Upper lobe of left lung (tissue), 6 donors: ENCODE data around the gene MOGAT2. TPM values are rescaled to one million over a fixed set of nuclear protein-coding genes. Genes with fewer than 3 reads are reported as not detected.
"Not testable (repeated sequence)": the region's sequence is repeated elsewhere in the genome, so short reads cannot be mapped to it uniquely, and the experiment has no call there.

Experiments used
- ATAC-seq, 2 donors: fragments of 200-7000 bp; cut with Tn5 transposase; one replicate each; pipeline ENCODE4 v1.9.1; 2022; ENCODE audit warnings: mild to moderate bottlenecking in 2 of 2, moderate library complexity in 2 of 2; ENCODE audit not compliant: low FRiP score in 2 of 2
- DNase-seq, 2 donors: peaks; one replicate each; pipeline ENCODE4 v3.0.0-alpha.2; 2019 to 2020
- H3K27ac ChIP-seq, 4 donors: fragments of 200-600 bp; sonication (generic); one replicate each; pipeline ENCODE4 v1.5.1; 2016 to 2019
- H3K27me3 ChIP-seq, 4 donors: fragments of 200-600 bp; sonication (generic); one replicate each; pipeline ENCODE4 v1.5.1; 2017 to 2019
- H3K36me3 ChIP-seq, 4 donors: fragments of 200-600 bp; sonication (generic); one replicate each; pipeline ENCODE4 v1.5.1; 2016 to 2019
- H3K4me1 ChIP-seq, 4 donors: fragments of 200-600 bp; sonication (generic); one replicate each; pipeline ENCODE4 v1.5.1; 2018 to 2019
- H3K4me3 ChIP-seq, 4 donors: fragments of 200-600 bp; sonication (generic); one replicate each; pipeline ENCODE4 v1.5.1; 2017 to 2019; ENCODE audit warnings: mild to moderate bottlenecking in 2 of 4, moderate library complexity in 1 of 4
- H3K9me3 ChIP-seq, 4 donors: fragments of 200-600 bp; sonication (generic); one replicate each; pipeline ENCODE4 v1.5.1; 2018 to 2019
- EP300 ChIP-seq, 4 donors: sonication (generic); formaldehyde crosslinking; IDR thresholded peaks; one replicate each; pipeline ENCODE4 v1.5.1; 2017; ENCODE audit warnings: antibody characterized with exemption in 4 of 4, control low read depth in 2 of 4
- POLR2A ChIP-seq, 4 donors: fragments of 450-650 bp; IDR thresholded peaks; one replicate each; pipeline ENCODE4 v1.5.1; 2016 to 2017; ENCODE audit warnings: antibody characterized with exemption in 4 of 4, mild to moderate bottlenecking in 2 of 4
- POLR2AphosphoS5 ChIP-seq, 2 donors: sonication (generic); formaldehyde crosslinking; IDR thresholded peaks; one replicate each; pipeline ENCODE4 v1.5.1; 2017; ENCODE audit warnings: antibody characterized with exemption in 2 of 2
- WGBS, 2 donors: methylation state at CpG; one replicate each; pipeline ENCODE4 v1.1.5; 2017 to 2018; 5-methylcytosine and 5-hydroxymethylcytosine counted together
- total RNA-seq, 6 donors: library from RNA; depleted of rRNA in 4 of 6; stranded (reverse); fragments of >200 nt in 4 of 6; gene quantifications; one replicate each; pipeline versions ENCODE4 v1.1.0 to v1.2.1, GENCODE V29; 2016 to 2021
- TF ChIP-seq, protein P1 (sequence below), 6 experiments: fragments of 450-650 bp in 4 of 6; fragments of 200-600 bp in 2 of 6; sonication (generic) in 2 of 6; IDR thresholded peaks; one replicate each; pipeline ENCODE4 v1.5.1; 2016 to 2019; ENCODE audit warnings: antibody characterized with exemption in 6 of 6
- donor health status: DM: no; HTN: no; CAD: no; lungs with moderate emphysema.
- donor health status: DM: no; HTN: yes; CAD: no; lungs with severe emphysema.

MOGAT2 gene
- total RNA-seq, 6 donors from 2014 or later = 0.11 to 0.13 TPM; not detected in 4

DNA sequence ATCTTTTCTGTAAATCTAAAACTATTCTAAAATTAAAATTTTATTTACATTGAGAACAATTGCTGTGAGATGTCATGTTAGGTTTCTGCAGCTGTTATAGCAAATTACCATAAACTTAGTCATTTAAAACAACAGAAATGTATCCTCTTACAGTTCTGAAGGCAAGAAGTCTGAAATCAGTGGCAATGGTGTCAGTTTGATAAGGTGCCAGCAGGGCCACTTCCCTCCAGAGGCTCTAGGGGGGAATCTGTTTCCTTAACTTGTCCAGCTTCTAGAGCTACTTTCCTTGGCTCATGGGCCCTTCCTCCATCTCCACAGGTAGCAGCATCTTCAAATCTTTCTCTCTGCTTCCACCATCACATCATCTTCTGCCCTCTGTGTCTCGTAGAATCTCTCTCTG, 23.0 kb downstream of the MOGAT2 start:
- no peaks in the 10 kb centered on the region for H3K9me3 ChIP-seq
- H3K36me3 ChIP-seq = no peaks in the 10 kb centered on the region
- H3K4me3 ChIP-seq = no peak overlapping the region
- no peak for DNase-seq
- TF ChIP-seq, protein P1, sequence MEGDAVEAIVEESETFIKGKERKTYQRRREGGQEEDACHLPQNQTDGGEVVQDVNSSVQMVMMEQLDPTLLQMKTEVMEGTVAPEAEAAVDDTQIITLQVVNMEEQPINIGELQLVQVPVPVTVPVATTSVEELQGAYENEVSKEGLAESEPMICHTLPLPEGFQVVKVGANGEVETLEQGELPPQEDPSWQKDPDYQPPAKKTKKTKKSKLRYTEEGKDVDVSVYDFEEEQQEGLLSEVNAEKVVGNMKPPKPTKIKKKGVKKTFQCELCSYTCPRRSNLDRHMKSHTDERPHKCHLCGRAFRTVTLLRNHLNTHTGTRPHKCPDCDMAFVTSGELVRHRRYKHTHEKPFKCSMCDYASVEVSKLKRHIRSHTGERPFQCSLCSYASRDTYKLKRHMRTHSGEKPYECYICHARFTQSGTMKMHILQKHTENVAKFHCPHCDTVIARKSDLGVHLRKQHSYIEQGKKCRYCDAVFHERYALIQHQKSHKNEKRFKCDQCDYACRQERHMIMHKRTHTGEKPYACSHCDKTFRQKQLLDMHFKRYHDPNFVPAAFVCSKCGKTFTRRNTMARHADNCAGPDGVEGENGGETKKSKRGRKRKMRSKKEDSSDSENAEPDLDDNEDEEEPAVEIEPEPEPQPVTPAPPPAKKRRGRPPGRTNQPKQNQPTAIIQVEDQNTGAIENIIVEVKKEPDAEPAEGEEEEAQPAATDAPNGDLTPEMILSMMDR (IDR thresholded peaks at IDR 0.05) = no peak
- TF ChIP-seq POLR2AphosphoS5 (IDR thresholded peaks at IDR 0.05) (no peak), POLR2A (IDR thresholded peaks at IDR 0.05) (no peak), EP300 (IDR thresholded peaks at IDR 0.05) (no peak)
- no peaks in the 10 kb centered on the region for H3K4me1 ChIP-seq
- WGBS, 2 donors = 84 to 100% methylated on average over 1 of the region's 1 CpG
- ATAC-seq = no peak
- no peak overlapping the region for H3K27ac ChIP-seq
- H3K27me3 ChIP-seq = no peaks in the 10 kb centered on the region

DNA sequence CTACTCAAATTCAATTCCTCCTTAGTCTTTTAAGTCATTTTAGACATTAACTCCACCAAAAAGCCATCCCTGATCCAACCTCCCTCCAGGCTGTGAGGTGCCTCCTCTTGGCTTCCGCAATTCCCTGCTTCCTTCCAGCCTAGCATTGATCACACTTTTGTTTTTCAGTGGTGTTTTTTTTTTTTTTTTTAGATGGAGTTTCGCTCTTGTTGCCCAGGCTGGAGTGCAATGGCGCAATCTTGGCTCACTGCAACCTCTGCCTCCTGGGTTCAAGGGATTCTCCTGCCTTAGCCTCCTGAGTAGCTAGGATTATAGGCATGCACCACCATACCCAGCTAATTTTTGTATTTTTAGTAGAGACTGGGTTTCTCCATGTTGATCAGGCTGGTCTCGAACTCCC, 25.5 kb downstream of the MOGAT2 start:
- DNase-seq, H3K9me3 ChIP-seq, H3K27me3 ChIP-seq, H3K36me3 ChIP-seq, H3K4me1 ChIP-seq, H3K27ac ChIP-seq, ATAC-seq, H3K4me3 ChIP-seq: not testable (repeated sequence)
- WGBS, 2 donors = 86 to 96% methylated on average over 4 of the region's 4 CpGs

DNA sequence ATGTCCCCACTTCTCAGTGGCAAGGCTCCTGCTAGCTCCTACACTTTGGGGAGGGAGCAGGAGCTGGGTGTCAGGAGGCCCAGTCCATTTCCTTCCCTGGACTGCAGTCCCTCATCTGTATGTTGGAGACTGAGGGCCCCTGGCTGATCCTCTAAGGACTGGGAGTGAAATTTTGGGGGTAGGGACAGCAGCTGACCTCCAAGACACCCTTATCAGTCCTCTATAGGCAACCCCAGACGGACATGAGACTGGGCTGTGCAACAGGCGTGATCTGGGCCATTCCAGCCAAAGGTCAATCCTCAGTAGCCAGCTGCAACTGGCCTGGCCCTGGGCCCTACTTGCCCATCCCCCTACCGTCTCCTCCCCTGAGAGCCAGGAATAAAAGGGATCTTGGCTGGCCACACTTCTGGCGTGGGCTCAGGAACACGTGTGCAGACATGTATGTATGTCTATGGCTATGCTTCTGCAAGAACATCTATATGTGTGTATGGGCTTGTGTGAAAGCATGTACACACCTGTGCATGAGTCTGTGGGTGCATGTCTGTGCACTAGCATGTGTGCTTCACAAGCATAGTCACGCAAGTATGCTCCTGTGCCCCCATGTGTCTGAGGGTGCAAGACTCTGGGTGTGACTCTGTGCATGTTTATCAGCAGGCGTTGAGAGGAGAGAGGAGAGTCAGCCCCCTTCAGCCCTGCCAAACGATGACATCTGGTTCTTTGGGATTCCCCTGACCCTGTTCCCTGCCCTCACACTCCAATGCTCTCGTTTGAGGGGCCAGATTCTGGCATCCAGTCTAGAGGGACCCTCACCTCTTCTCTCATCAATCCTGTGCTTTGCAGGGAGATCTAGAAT, 26.3 kb downstream of the MOGAT2 start:
- TF ChIP-seq POLR2A (IDR thresholded peaks at IDR 0.05) (no peak), EP300 (IDR thresholded peaks at IDR 0.05) (no peak), POLR2AphosphoS5 (IDR thresholded peaks at IDR 0.05) (no peak)
- TF ChIP-seq, protein P1 (IDR thresholded peaks at IDR 0.05) = no peak
- Histone ChIP-seq H3K4me1 (no peaks in the 10 kb centered on the region), H3K36me3 (no peaks in the 10 kb centered on the region), H3K27me3 (no peaks in the 10 kb centered on the region), H3K9me3 (no peaks in the 10 kb centered on the region), H3K4me3 (no peak overlapping the region), H3K27ac (no peak overlapping the region)
- DNase-seq (no peak), ATAC-seq (peak; percentile 19 to 32)
- WGBS, 2 donors = 62 to 76% methylated on average over 5 to 9 of the region's 9 CpGs

DNA sequence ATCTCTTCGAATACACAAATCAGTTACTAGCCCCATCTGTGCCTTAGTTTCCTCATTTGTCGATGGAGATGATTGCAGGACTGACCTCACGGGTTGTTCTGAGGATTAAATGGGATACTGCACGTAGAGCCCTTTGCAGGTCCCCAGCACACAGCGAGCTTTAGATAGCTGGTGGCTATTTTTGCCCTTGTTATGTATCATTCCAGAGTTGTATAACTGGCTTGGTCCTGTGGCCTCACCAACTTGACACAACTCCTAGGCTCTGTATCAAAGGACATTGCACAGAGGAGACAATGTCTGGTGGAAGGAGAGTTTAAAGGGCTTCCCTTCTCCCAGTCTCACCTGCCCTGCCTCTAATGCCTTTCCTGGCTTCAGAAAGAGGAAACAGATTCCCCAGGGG, 28.2 kb downstream of the MOGAT2 start:
- WGBS, 2 donors = 88 to 90% methylated on average over 5 of the region's 5 CpGs
- no peaks in the 10 kb centered on the region for H3K4me1 ChIP-seq
- no peak for DNase-seq
- no peak overlapping the region for H3K4me3 ChIP-seq
- no peak for ATAC-seq
- no peaks in the 10 kb centered on the region for H3K36me3 ChIP-seq
- TF ChIP-seq POLR2A (IDR thresholded peaks at IDR 0.05) (no peak), EP300 (IDR thresholded peaks at IDR 0.05) (no peak), POLR2AphosphoS5 (IDR thresholded peaks at IDR 0.05) (no peak)
- TF ChIP-seq, protein P1 (IDR thresholded peaks at IDR 0.05) = no peak
- no peaks in the 10 kb centered on the region for H3K27me3 ChIP-seq
- H3K27ac ChIP-seq = no peak overlapping the region
- H3K9me3 ChIP-seq = no peaks in the 10 kb centered on the region

DNA sequence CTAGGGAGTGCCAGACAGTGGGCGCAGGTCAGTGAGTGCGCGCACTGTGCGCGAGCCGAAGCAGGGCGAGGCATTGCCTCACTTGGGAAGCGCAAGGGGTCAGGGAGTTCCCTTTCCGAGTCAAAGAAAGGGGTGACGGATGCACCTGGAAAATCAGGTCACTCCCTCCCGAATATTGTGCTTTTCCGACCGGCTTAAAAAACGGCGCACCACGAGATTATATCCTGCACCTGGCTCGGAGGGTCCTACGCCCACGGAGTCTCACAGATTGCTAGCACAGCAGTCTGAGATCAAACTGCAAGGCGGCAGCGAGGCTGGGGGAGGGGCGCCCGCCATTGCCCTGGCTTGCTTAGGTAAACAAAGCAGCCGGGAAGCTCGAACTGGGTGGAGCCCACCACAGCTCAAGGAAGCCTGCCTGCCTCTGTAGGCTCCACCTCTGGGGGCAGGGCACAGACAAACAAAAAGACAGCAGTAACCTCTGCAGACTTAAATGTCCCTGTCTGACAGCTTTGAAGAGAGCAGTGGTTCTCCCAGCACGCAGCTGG, 31.2 kb downstream of the MOGAT2 start:
- not testable (repeated sequence) for H3K9me3 ChIP-seq, ATAC-seq, H3K27me3 ChIP-seq, H3K36me3 ChIP-seq, H3K4me3 ChIP-seq, DNase-seq, H3K27ac ChIP-seq, H3K4me1 ChIP-seq
- 77 to 82% methylated on average over 6 to 23 of the region's 26 CpGs for WGBS, 2 donors

DNA sequence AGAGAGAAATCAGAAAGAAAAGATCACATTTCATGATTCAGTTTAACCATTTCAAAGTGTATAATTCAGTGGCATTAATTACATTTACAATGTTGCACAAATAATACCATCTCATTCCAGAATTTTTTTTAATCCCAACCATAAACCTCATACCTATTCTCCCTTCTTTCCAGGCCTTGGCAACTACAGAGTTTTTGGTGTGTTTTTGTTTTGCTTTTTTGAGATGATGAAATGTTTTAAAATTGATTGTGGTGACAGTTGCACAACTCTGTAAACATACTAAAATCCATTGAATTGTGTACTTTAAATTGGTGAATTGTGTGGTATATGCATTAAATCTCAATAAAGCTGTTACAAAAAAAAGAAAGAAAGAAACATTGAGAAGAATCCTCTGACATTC, 37.3 kb downstream of the MOGAT2 start:
- not testable (repeated sequence) for H3K4me3 ChIP-seq, ATAC-seq, H3K4me1 ChIP-seq, H3K27me3 ChIP-seq, H3K9me3 ChIP-seq, H3K36me3 ChIP-seq, H3K27ac ChIP-seq, DNase-seq
